Endothelial cell of umbilical vein (primary cell): ENCODE measurements around the gene CDR2L. TPM values are rescaled to one million over a fixed set of nuclear protein-coding genes. Genes with fewer than 3 reads are reported as not detected.

Source experiments
- BruUV-seq: library from RNA; stranded (reverse); fragments of 400-500 nt; replicated peaks from 2 replicates; lab custom pipeline; 2021; lab: Mats Ljungman, UMichigan
- CTCF ChIA-PET: fragments of 300-600, 350-600 bp; sonication (Branson Sonifier 250); formaldehyde crosslinking; loops from one replicate; lab custom pipeline; 2021; ENCODE audit warnings: antibody characterized with exemption, inconsistent platforms; lab: Charles Lee
- POLR2A ChIA-PET: fragments of 300-600, 350-600 bp; sonication (Branson Sonifier 250); formaldehyde crosslinking; loops from one replicate; lab custom pipeline; 2021; ENCODE audit warnings: antibody characterized with exemption, inconsistent platforms; lab: Charles Lee
- DNase-seq: peaks from one replicate; pipeline ENCODE4 v3.0.0-alpha.2; 2011; ENCODE audit warnings: low read depth, low spot score
- FAIRE-seq: peaks from 2 replicates; lab custom pipeline; 2011; peaks lifted over from hg19 to GRCh38; lab: Jason Lieb, UNC
- H2AFZ ChIP-seq: 2 replicates; pipeline ENCODE4 v1.6.0; 2012; ENCODE audit warnings: low read depth, low read length, control low read depth, inconsistent platforms
- H3K27ac ChIP-seq: 2 replicates; pipeline ENCODE4 v1.5.1; 2011; ENCODE audit warnings: low read depth, mild to moderate bottlenecking, control low read depth, low read length, moderate library complexity; ENCODE audit not compliant: insufficient read depth
- H3K27me3 ChIP-seq, 2 experiments: 2 replicates each; pipeline versions ENCODE4 v1.6.0 to v1.6.1; 2011; ENCODE audit warnings: low read length in 2 of 2, mixed read lengths in 1 of 2; ENCODE audit not compliant: control insufficient read depth in 2 of 2, insufficient read depth in 2 of 2
- H3K36me3 ChIP-seq, 2 experiments: 2 replicates in 1 of 2; 3 replicates in 1 of 2; pipeline ENCODE4 v1.5.1; 2011; ENCODE audit warnings: low read length in 2 of 2, mild to moderate bottlenecking in 1 of 2, moderate library complexity in 1 of 2; ENCODE audit not compliant: control insufficient read depth in 2 of 2, insufficient read depth in 2 of 2; ENCODE audit errors: extremely low read depth in 1 of 2
- H3K4me1 ChIP-seq: 3 replicates; pipeline ENCODE4 v1.5.1; 2011; ENCODE audit warnings: mild to moderate bottlenecking, low read length; ENCODE audit not compliant: control insufficient read depth, insufficient read depth; ENCODE audit errors: extremely low read depth
- H3K4me2 ChIP-seq: 2 replicates; pipeline ENCODE4 v1.6.1; 2011; ENCODE audit warnings: low read length, control low read depth, mixed read lengths; ENCODE audit not compliant: insufficient read depth
- H3K4me3 ChIP-seq, 3 experiments: fragments of 200-600 bp in 1 of 3; sonication (generic), shearing (Covaris generic) in 1 of 3; replicated peaks in 1 of 3; 2 replicates each; pipeline ENCODE4 v1.5.1; 2011 to 2016; ENCODE audit warnings: control low read depth in 3 of 3, low read length in 3 of 3, mild to moderate bottlenecking in 2 of 3, inconsistent platforms in 1 of 3, low read depth in 1 of 3, moderate library complexity in 1 of 3; ENCODE audit not compliant: insufficient read depth in 1 of 3
- H3K79me2 ChIP-seq: 2 replicates; pipeline ENCODE4 v1.6.0; 2012; ENCODE audit warnings: low read length, inconsistent platforms; ENCODE audit not compliant: control insufficient read depth, insufficient read depth
- H3K9ac ChIP-seq: replicated peaks from 2 replicates; pipeline ENCODE3; 2011; ENCODE audit warnings: low read length, control low read depth; ENCODE audit not compliant: insufficient read depth; ENCODE audit errors: extremely low read depth
- H3K9me1 ChIP-seq: replicated peaks from 3 replicates; pipeline ENCODE4 v1.6.0; 2011; ENCODE audit warnings: mild to moderate bottlenecking, low read length; ENCODE audit not compliant: control insufficient read depth, insufficient read depth; ENCODE audit errors: extremely low read depth
- H3K9me3 ChIP-seq: replicated peaks from 2 replicates; pipeline ENCODE4 v1.5.1; 2012; ENCODE audit warnings: low read length, inconsistent platforms; ENCODE audit not compliant: control insufficient read depth, insufficient read depth
- H4K20me1 ChIP-seq: replicated peaks from 2 replicates; pipeline ENCODE3; 2011; ENCODE audit warnings: mild to moderate bottlenecking, low read length; ENCODE audit not compliant: control insufficient read depth, insufficient read depth; ENCODE audit errors: extremely low read depth
- EZH2 ChIP-seq: IDR thresholded peaks from 2 replicates; pipeline ENCODE4 v1.6.1; 2012; ENCODE audit warnings: borderline replicate concordance, low read depth, mild to moderate bottlenecking, moderate library complexity, low read length, inconsistent platforms; ENCODE audit not compliant: severe bottlenecking
- MYC ChIP-seq: IDR thresholded peaks from one replicate; pipeline ENCODE4 v1.6.1; 2011; ENCODE audit warnings: mild to moderate bottlenecking, low read depth, low read length
- POLR2A ChIP-seq: IDR thresholded peaks from 2 replicates; pipeline ENCODE4 v1.6.1; 2012; ENCODE audit warnings: low read depth, mild to moderate bottlenecking, control low read depth, low read length
- dilution Hi-C: fragments of 300-500 bp; cut with MboI; formaldehyde crosslinking; loops from one replicate; pipeline ENCODE4 v1.15.0; 2019; ENCODE audit warnings: low sequenced_read_pairs; ENCODE audit not compliant: extremely low pct_ligation_motif_present
- intact Hi-C: fragments of 100-400 bp; cut with micrococcal nuclease; formaldehyde crosslinking; loops from one replicate; pipeline ENCODE4 v1.10.0; 2022
- polyA plus RNA-seq, 4 experiments: library from polyadenylated mRNA; depleted of rRNA in 3 of 4; stranded (reverse) in 3 of 4; unstranded in 1 of 4; fragments of >200 nt; gene quantifications; 2 replicates each; pipeline versions ENCODE4 v1.2.1 to v1.2.3, GENCODE V29; 2011 to 2012; ENCODE audit warnings: missing spikeins in 1 of 4
- total RNA-seq: library from RNA; stranded (reverse); gene quantifications from 2 replicates; pipeline ENCODE4 v1.2.3, GENCODE V29; 2021

CDR2L gene
- total and polyA plus RNA-seq, 2 donors (not counting 3 experiments of a cell fraction or from before 2014, with no cell fraction given), result 22.2 to 34.9 TPM

DNA sequence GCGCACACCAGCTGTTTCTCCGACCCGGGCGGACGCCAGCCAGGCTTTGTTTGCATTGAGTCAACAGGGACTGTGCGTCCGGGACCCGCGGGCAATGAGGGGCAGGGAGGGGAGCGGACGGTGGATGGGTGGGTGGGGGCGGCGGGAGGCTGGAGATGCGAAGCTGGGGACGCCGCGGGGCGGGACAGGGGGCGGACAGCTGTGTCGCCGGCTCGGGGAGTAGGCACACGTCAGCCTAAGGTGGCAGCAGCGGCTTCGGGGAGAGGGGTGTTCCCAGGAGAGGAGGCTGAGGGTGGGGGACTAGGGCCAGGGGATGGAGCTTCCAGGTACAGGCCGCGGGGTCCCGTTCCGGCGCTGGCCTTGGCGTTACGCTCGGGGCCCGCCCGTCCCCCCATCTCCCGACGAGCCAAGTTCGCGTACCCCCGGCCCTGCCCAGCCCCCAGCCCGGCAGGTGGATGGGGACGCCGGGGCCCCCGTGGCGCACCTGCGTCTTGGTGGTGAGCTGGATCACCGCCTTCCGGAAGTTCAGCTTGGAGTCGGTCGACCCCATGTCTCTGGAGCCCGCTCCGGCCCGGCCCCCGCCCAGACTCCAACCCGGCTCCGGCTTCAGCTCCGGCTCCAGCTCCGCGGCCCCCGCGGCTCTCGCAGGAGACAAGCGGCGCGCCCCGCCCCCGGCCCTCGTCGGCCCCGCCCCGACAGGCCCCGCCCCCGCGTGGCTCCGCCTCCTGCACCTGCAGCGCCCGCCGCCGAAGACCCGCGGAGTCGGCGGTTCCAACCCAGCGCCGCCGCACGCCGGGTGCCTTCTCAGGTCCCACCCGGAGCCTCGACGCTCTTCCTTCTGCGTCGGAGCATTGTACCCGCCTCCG, 15.1 kb upstream of the CDR2L start, which contains the start of gene HID1:
Gene HID1, minus strand, starts transcription at position 653 of the 866 bp plus-strand sequence. Its CDS starts 103 bp downstream, at position 550.
- TF ChIP-seq EZH2 (peak; percentile 17), MYC (no peak)
- peaks cover 17% of the 10 kb centered on the region for H3K4me1 ChIP-seq
- intact Hi-C loops (loop anchor here (1.0 kb wide), 1 partner anchor 10 kb away; no protein-coding TSS in a partner anchor), dilution Hi-C loops (no loop called here)
- no peaks in the 10 kb centered on the region for H3K36me3 ChIP-seq
- no peaks in the 10 kb centered on the region for H3K9me1 ChIP-seq
- CTCF ChIA-PET, result interaction anchor here (0.7 to 6.9 kb wide), 11 partner anchors 10 to 229 kb away, joined by 3 to 63 read pairs (median 4); partner anchors contain the start of genes CDR2L and MRPL58
- BruUV-seq, result no TSS peak
- no peaks in the 10 kb centered on the region for H3K79me2 ChIP-seq
- H4K20me1 ChIP-seq, result no peaks in the 10 kb centered on the region
- peaks cover 5% of the 10 kb centered on the region in 2 experiments for H3K27me3 ChIP-seq
- peak; percentile 70 for FAIRE-seq
- H3K4me2 ChIP-seq, result peak within 1 kb of the TSS; percentile 53
- no peak within 1 kb of the TSS for H3K27ac ChIP-seq
- POLR2A ChIA-PET, result interaction anchor here (1.3 to 2.0 kb wide), 3 partner anchors 11 to 99 kb away, joined by 4 to 8 read pairs (median 8); partner anchors contain the start of genes CDR2L and FDXR
- peak within 1 kb of the TSS; percentile 90 for H2AFZ ChIP-seq
- H3K9me3 ChIP-seq, result no peaks in the 10 kb centered on the region
- peak within 1 kb of the TSS; percentile 51 to 89 (median 74) for H3K4me3 ChIP-seq
- H3K9ac ChIP-seq, result peak within 1 kb of the TSS; percentile 46
- DNase-seq, result peak; percentile 39

DNA sequence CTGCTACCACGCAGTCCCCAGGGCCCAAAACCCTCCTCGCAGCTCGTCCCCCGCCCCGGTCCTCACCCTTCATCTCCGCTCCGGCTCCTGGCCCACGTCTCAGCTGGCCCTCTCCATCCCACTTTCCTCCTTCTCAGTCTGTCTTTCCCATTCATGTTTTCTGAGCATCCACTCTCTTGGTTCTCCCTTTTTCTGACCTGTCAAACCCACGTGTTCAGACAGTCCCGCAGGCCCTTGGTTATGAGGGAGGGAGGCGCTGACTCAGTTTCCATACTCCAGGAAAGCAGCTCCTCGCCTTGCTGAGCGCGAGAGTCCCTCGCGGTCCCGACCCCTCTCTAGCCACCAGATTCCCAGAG, 14.5 kb upstream of the CDR2L start:
- no peaks in the 10 kb centered on the region for H3K9me1 ChIP-seq
- H3K27ac ChIP-seq, result no peak overlapping the region
- no peaks in the 10 kb centered on the region for H4K20me1 ChIP-seq
- ChIA-PET POLR2A (interaction anchor here (1.6 to 2.0 kb wide), 2 partner anchors 11 to 15 kb away, joined by 4 to 8 read pairs; partner anchors contain the start of gene CDR2L), CTCF (interaction anchor here (0.7 to 6.9 kb wide), 8 partner anchors 10 to 229 kb away, joined by 3 to 63 read pairs (median 7); partner anchors contain the start of genes CDR2L and MRPL58)
- TF ChIP-seq POLR2A (no peak), EZH2 (peak; percentile 59), MYC (no peak)
- H3K4me1 ChIP-seq, result peaks cover 17% of the 10 kb centered on the region
- FAIRE-seq (no peak), DNase-seq (no peak)
- peak overlapping the region; percentile 39 for H2AFZ ChIP-seq
- H3K27me3 ChIP-seq, result peaks cover 5 to 6% of the 10 kb centered on the region in 2 experiments
- H3K36me3 ChIP-seq, result no peaks in the 10 kb centered on the region
- no peaks in the 10 kb centered on the region for H3K79me2 ChIP-seq
- H3K9me3 ChIP-seq, result no peaks in the 10 kb centered on the region
- intact Hi-C loops, result loop anchor here (1.0 kb wide), 1 partner anchor 9 kb away; no protein-coding TSS in a partner anchor
- no peak overlapping the region for H3K9ac ChIP-seq
- dilution Hi-C loops, result no loop called here
- BruUV-seq, result no TSS peak
- peak overlapping the region in 1 of 3 experiments; percentile 89 for H3K4me3 ChIP-seq
- no peak overlapping the region for H3K4me2 ChIP-seq
